ENCODE data around the gene KRIT1.

DNA sequence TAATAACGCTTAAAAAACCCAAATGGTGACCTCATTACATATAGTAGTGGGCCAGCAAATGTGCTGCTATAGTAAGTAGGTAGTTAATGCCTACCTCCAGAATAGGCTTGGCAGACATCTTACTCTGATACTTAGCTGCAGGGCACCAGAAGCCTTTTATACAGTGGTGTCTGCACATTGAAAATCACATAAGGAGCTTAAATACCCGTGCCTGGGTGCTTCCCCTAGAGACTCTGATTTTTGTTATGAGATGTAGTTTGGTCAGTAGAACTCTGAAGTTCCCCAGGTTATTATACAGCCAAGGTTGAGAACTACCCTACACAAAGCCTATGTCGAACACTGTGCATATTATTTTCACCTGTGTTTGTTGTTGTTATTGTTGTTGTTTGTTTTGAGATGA lies 47.3 kb upstream of the KRIT1 start:
- TF ChIP-seq POLR2AphosphoS5 (IDR thresholded peaks at IDR 0.05; ENCODE audit: insufficient read depth, low read depth, low read length) (no peak), GATA2 (IDR thresholded peaks at IDR 0.05; ENCODE audit: insufficient read depth, insufficient read length, low read depth, low read length) (no peak)
